ENCODE data around the gene DNAH14.
"Not testable (repeated sequence)": the region's sequence is repeated elsewhere in the genome, so short reads cannot be mapped to it uniquely, and the experiment has no call there.

Gene DNAH14

GRCh38 chr1:225321784-225322183, 392.3 kb downstream of the DNAH14 start:
- no peak for DNase-seq (ENCODE audit: low read depth)
- H3K4me3 ChIP-seq (ENCODE audit: low read depth, low read length) = no peak overlapping the region
- no peak for TF ChIP-seq CTCF (IDR thresholded peaks at IDR 0.05; ENCODE audit: low read depth, low read length, missing control alignments)

- H3K4me3 ChIP-seq (ENCODE audit: low read depth, low read length) = no peak overlapping the region
- TF ChIP-seq CTCF (IDR thresholded peaks at IDR 0.05; ENCODE audit: low read depth, low read length, missing control alignments) = no peak
- DNase-seq (ENCODE audit: low read depth) = no peak
These were observed 399.6 kb downstream of the DNAH14 start for GRCh38 chr1:225329041-225329440.

GRCh38 chr1:225329996-225330395, 400.5 kb downstream of the DNAH14 start:
- not testable (repeated sequence) for H3K4me3 ChIP-seq (ENCODE audit: low read depth, low read length); DNase-seq (ENCODE audit: low read depth)

GRCh38 chr1:225332686-225333085, 403.2 kb downstream of the DNAH14 start:
- no peak for TF ChIP-seq CTCF (IDR thresholded peaks at IDR 0.05; ENCODE audit: low read depth, low read length, missing control alignments)
- no peak for DNase-seq (ENCODE audit: low read depth)

GRCh38 chr1:225335098-225335778, 405.8 kb downstream of the DNAH14 start:
- not testable (repeated sequence) for H3K4me3 ChIP-seq (ENCODE audit: low read depth, low read length); DNase-seq (ENCODE audit: low read depth)

More at GRCh38 chr1:225332686-225333085, 403.2 kb downstream of the DNAH14 start:
- H3K4me3 ChIP-seq (ENCODE audit: low read depth, low read length) = no peak overlapping the region

- no peak for TF ChIP-seq CTCF (IDR thresholded peaks at IDR 0.05; ENCODE audit: low read depth, low read length, missing control alignments)
- H3K4me3 ChIP-seq (ENCODE audit: low read depth, low read length) = no peak overlapping the region
- DNase-seq (ENCODE audit: low read depth) = no peak
These were observed 409.1 kb downstream of the DNAH14 start for GRCh38 chr1:225338545-225338944.

GRCh38 chr1:225341642-225342041, 412.2 kb downstream of the DNAH14 start:
- no peak for DNase-seq (ENCODE audit: low read depth)
- no peak for TF ChIP-seq CTCF (IDR thresholded peaks at IDR 0.05; ENCODE audit: low read depth, low read length, missing control alignments)

GRCh38 chr1:225342695-225343094, 413.2 kb downstream of the DNAH14 start:
- DNase-seq (ENCODE audit: low read depth) = no peak
- no peak for TF ChIP-seq CTCF (IDR thresholded peaks at IDR 0.05; ENCODE audit: low read depth, low read length, missing control alignments)

More at GRCh38 chr1:225341642-225342041, 412.2 kb downstream of the DNAH14 start:
- H3K4me3 ChIP-seq (ENCODE audit: low read depth, low read length) = no peak overlapping the region

More at GRCh38 chr1:225342695-225343094, 413.2 kb downstream of the DNAH14 start:
- H3K4me3 ChIP-seq (ENCODE audit: low read depth, low read length) = no peak overlapping the region

All from GM12864 (cell line).